T-helper 2 cell (primary cell): ENCODE measurements around the gene ZNF324B.
"Not testable (repeated sequence)": the region's sequence is repeated elsewhere in the genome, so short reads cannot be mapped to it uniquely, and the experiment has no call there.

Source experiments
- DNase-seq, 5 experiments: peaks; one replicate each; pipeline versions ENCODE4 v3.0.0 to v3.0.0-alpha.2; 2012 to 2022
- total RNA-seq, 2 donors: gene quantifications; one replicate each; lab custom pipeline; 2026; lab: John Stamatoyannopoulos, UW

The ZNF324B gene
- 7.2 to 10.8 reads per million in 2 donors for total RNA-seq

DNA sequence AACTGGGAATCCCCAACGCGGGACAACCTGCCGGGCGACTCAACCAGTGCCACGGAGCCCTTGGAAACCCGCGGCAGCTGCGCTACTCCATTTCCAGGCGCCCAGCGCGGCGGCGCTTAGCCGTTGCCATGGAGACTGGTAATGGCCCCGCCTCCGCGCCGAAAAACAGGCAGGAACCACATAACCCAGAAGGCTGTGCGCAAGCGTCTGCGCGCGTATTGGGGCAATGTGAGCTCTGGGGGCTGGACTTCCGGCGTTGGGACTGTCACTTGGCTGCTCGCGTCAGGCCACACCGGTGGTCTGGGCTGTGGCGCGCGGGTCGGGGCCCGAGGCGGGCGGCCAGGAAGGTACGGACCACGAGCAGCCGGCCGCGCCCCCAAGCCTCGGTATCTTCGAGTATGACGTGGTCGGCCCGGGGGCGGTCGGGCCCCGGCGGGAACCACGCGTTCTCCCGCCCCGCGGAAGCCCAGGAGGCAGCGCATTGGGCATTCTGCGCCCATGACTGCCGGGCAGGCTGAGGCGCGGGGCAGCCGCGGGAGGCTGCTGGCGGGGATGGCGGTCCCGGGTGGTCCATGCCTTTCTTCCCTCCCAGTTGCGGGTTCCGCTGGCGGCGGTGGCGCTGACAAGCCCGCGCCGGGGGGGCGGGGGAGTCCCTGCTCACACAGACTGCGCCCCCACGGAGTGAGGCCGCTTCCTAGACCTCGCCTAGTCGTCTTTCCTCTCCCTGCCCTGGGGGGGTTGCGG, at the start of gene ZNF324B:
Gene ZNF324B (plus strand): TSS at position 265 of the 744 bp plus-strand sequence. CDS start 2,080 bp downstream, outside the sequence.
- DNase-seq = peak; percentile 92 to 97 (median 96)

DNA sequence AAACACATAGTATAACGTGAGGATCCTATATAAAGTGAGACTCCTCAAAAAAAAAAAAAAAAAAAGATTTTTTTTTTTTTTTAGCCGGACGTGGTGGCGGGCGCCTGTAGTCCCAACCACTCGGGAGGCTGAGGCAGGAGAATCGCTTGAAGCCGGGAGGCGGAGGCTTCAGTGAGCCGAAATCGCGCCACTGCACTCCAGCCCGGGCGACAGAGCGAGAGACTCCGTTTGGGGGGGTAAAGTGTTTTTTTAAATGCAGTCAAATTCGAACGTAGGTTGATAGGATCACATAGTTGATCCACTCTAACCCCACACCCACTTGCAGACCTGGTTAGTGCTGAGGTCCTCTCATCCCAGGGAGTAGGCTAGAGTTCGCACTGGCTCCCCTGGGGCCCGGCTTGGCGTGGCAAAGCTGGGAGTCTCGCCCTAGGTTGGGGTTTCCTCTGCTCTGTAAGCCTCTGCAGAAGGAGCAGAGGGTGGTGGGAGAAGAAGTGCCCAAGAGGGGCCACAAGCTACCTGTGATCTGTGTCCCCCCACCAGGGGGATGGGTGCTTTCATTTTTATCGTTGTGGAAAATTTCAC, 49.5 kb upstream of the ZNF324B start:
- DNase-seq = no peak

DNA sequence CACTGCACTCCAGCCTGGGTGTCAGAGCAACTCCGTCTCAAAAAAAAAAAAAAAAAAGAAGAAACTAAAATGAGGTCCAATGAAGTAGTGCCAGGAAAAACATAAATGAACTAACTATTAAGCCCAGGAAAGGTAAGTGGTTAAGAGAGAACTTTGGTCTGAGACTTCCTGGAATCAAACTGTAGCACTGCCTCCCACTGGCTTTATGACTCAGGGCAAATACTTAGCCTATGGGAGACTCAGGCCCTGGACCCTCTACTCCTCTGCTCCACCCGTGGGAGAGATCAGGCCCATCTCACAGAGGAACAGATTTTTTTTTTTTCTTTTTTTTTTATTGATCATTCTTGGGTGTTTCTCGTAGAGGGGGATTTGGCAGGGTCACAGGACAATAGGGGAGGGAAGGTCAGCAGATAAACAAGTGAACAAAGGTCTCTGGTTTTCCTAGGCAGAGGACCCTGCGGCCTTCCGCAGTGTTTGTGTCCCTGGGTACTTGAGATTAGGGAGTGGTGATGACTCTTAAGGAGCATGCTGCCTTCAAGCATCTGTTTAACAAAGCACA, 47.4 kb upstream of the ZNF324B start:
- not testable (repeated sequence) for DNase-seq

DNA sequence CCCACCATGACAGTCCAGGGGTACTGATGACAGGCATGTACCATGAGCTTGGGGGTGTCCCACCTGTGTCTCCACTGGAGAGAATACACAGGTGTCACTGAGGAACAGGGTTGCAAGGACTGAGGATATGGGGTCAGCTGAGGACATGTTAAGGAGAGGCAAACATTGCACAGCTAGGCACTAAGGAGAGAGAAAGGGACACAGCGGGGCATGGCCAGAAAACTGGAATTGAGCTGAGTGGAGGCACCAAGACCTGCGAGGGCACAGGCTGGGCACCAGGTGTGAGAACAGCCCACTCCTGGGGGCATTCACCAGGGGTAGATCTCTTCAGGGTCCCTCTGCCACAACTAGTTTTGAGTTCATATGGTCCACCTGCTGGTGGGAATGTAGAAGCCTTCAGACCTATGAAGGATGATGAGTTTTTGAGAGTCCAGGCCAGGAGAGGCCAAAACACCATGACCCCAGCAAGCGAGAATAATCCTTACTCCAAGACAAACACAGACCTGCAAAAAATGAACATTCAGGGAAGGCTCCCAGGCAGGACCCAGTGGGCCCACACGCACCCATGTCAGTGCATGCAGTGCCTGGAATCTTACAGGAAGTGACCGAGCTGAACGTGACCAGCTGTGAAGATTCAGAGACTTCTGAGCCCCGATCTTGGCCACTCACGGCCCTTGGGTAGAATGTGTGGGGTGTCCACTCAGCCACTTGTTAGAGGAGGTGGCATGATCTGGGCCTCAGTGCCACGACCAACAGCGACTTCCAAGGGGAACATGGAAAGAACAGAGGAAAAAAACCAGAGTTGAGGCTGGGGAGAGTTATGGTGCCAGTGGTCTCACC, 44.4 kb upstream of the ZNF324B start:
- DNase-seq = no peak

DNA sequence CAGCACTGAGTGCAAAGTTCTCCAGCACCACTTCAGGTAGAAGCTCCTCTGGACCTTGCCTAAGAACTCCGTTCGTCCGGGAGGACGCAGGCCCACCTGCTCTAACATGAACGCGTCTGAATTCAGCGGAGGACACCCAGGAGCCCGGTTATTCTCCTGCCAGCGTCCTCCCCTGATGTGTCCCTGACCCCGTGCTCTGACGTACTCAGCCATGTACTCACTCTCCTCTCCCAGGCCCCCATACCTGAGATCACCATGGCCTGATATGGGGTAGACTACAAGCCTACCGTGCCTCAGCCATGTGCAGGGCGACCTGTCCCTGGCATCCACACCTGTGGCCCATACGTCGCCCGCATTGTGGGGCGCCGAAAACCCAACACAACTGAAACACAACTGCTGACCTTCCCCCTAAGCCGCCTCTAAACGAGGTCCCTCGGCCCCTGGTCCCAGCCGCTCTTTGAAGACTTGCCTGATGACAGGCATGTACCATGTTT, 43.7 kb upstream of the ZNF324B start:
- DNase-seq = no peak

DNA sequence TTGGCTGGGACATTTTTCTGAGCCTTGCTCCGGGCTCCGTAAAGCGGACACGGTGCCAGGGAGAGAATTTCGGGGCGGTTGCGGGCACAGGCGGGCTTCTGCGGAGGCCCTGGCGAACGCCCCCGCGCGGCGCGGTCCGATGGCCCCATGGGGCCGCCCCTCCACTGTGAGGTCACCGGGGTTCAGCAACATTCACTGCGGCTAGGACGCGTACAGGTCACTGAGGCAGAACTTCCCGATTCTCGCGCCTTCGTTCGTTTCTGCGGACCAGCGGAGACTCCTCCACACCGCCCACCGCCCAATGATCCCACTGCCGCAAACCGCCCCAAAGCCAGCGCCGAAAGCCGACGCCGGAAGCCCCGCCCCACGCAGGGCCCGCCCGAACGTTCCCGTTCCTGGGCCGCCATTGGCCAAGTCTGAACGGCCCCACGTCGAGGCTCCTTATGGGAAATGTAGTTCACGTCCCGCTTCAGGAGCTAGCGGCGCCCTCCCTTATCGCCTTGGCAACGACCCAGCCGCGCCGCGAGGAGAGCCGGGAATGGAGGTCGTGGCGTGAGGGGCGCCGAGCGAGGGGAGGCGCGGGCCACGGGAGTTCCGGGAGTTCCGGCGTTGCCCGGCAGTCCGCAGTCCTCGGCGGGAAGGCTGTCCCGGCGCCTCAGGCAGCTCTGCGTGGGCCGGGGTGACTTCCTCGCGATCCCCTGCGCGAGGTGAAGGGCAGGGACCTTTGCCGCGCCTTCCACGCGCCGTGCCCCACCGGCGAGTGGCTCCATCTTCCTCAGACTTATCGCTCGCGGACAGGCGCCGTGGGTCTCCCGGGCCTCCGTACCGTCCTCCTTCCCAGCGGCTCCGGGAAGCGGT, 43.0 kb upstream of the ZNF324B start, which contains the start of gene ZNF584:
Gene ZNF584 (plus strand): TSS at position 498 of the 858 bp plus-strand sequence. CDS start 499 bp downstream, outside the sequence.
- peak; percentile 87 to 95 (median 90) for DNase-seq

DNA sequence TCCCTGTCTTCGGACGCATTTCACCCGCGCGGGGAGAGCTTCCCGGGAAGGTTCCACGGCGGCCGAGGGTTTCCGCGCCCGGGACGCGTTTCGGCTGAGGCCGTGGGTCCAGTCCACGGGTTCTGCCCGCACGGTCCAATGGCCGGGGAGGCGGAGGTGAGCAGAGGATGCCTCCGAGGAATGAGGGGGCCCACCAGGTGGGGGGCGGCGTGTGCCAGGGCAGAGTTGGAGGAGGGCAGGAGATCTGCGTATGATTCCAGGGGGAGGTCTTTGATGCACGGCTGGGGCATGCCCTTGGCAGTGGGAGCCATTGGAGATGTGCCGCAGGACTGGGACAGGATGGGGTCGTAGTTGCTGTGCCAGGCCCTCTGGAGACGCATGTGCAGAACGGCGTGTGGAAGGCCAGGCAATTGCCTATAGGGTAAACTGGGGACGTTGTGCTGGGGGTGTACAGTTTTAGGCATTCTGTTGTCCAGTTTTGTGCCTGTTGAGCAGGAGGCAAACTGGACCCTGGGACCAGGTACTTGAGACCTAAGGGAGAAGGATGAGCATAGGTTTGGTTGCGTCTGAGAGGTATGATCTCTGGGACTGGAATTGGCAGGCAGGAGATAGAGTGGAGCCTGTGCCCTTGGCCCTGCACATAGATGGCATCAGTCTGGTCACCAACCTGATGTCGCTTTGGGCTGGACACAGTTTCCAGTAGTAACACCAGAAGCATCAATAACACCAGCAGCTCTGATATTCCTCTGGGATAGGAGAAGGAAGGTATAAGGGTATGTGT, 42.2 kb upstream of the ZNF324B start:
- peak in 1 of 5 experiments; percentile 27 for DNase-seq

DNA sequence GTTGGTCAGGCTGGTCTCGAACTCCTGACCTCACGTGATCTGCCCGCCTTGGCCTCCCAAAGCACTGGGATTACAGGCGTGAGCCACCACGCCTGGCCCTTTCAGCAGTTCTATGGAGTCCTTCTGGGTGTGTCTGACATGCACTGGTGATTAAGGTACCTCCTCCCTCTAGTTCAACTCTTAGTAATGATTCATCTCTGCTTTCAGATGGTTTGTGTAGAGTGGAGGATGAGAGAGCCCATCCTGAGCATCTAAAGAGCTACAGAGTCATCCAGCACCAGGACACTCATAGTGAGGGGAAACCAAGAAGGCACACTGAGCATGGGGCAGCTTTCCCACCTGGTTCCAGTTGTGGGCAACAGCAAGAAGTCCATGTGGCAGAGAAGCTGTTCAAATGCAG, 34.8 kb upstream of the ZNF324B start:
- no peak for DNase-seq

DNA sequence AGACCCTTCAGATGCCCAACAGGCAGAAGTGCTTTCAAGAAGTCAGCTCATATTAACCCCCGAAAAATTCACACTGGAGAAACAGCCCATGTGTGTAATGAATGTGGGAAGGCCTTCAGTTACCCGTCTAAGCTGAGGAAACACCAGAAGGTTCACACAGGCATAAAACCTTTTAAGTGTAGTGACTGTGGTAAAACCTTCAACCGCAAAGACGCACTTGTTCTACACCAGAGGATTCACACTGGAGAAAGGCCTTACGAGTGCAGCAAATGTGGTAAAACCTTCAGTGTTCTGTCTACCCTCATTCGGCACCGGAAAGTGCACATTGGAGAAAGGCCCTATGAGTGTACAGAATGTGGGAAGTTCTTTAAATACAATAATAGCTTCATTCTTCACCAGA, 34.4 kb upstream of the ZNF324B start:
- no peak for DNase-seq

DNA sequence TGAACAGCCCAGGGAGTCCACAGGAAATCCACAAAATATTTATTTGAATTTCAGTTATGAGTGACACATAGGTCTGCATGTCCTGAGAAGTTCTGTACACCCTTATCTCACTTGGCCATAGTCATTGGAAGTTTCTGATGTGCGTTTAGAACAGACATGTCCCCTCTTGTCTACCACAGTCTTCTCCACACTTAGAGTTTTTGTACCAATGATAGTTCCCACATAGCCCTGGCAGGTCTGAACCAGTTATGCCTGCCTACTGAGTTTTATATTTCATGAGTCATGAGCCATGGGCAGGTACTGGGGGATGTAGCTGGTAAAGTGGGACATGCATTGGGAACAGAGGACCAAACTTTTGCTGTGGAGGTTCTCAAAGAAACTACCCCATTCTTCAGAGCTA, 22.8 kb upstream of the ZNF324B start:
- no peak for DNase-seq

DNA sequence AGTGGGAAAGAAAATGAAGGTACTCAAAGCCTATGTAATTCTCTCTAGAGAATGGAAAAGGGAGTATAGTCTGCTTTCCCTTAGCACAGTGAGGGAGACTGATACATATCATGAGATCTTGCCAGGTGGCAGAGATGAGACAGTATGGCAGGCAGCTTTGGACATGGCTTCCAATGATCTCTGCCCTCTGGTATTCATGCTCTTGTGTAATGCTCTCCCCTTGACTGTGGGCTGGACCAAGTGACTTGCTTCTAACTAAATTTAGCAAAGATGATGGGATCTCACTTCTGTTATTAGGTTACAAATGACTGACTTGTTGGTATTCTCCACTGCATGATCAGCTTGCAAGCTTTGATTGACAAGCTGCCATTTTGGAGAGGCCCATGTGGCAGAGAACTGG, 21.7 kb upstream of the ZNF324B start:
- no peak for DNase-seq

DNA sequence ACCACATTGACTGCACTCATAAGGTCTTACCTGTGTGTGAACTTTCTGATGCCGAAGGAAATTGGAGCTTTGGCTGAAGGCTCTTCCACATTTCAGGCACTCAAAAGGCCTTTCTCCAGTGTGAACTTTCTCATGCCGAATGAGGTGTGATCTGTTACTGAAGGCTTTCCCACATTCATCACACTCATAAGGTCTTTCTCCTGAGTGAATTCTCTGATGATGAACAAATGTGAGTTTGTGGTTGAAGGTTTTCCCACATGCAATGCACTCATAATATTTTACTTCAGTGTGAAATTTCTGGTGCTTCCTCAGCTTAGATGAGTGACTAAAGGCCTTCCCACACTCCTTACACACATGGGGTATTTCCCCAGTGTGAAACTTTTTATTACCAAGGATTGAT, 17.2 kb upstream of the ZNF324B start:
- DNase-seq = no peak

DNA sequence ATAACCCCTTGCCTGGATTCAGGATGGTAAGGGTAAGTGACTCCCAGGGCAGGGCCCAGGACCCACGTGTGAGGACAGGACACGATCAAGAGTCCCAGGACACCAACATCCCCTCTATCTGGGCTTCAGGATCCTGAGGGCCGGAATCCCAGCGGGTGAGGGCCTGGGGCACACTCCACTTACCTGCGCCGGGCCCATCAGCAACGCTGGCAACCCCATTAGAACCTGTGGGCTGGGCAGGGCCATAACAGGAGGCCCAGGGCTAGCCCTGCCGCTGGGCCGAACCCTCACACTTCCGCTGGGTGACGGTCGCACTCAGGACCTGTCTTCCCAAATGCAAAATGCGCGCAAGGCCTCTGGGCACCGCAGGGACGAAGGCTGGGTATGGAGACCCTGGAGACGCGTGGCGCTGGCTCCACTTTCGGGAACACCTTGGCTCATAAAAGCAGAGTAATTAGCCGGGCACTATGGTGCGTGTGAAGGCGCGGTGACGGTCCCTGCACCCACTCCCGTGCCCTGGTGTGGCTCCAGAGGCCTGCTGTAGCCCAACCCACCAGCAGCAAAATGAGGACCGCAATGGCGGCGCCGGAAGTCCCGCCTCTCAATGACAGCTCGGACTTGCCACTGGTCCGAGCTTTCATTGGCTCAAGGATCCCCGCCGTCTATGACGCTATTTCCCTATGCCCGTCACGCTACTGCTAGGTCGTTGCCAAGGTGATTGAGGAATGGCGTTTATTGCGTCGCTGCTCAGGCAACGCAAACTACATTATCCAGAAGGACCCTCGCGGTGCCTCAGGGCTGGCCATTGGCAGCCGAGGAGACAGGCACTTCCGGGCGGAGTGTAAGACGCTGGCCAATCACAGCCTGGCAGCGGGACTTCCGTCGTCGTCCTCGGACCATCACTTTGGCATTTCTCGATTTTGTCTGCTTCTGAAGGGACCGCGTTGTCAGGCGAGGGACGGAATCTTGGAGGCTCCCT, 11.6 kb upstream of the ZNF324B start, which contains the start of gene ZNF132:
Gene ZNF132 (minus strand): TSS at position 578 of the 979 bp plus-strand sequence. CDS start 332 bp downstream, at position 246.
- DNase-seq = peak; percentile 72 to 100 (median 93)

DNA sequence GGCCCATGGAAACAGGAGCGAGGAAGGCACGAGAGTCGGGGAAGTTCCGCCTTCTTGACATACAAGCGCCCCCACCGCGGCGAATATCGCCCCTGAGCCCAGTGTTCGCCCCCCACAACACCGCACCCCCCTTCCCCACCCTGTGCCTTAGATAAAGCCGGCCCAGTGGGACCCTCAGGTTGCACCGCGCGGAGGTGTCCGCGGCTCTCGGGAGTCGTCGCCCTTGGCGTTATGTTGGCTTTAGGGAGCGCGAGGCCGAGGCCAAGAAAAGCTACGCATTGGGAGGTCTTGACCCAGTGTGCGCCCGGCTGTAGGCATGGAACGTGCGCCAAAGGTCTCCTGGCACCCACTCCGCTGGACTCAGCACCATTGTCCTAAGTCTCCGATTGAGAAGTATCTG, 10.9 kb upstream of the ZNF324B start:
- no peak for DNase-seq

DNA sequence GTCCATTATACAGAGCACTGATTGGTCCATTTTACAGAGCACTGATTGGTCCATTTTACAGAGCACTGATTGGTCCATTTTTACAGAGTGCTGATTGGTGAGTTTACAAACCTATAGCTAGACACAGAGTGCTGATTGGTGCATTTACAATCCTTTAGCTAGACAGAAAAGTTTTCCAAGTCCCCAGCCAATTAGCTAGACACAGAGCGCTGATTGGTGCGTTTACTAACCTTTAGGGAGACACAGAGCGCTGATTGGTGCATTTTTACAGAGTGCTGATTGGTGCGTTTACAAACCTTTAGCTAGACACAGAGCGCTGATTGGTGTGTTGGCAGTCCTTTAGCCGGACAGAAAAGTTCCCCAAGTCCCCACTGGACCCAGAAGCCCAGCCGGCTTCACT, 8.4 kb upstream of the ZNF324B start:
- DNase-seq = not testable (repeated sequence)

DNA sequence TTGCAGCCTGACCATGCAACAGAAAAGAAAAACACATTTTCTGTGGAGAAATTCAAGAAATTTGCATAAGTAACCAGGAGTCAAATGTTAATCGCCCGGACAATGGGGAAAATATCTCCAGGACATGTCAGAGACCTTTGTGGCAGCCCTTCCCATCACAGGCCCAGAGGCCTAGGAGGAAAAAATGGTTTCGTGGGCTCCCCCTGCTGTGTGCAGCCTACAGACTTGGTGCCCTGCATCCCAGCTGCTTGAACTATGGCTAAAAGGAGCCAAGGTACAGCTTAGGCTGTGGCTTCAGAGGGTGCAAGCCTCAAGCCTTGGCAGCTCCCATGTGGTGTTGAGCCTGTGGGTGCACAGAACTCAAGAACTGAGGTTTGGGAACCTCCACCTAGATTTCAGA, 2.6 kb upstream of the ZNF324B start:
- not testable (repeated sequence) for DNase-seq

DNA sequence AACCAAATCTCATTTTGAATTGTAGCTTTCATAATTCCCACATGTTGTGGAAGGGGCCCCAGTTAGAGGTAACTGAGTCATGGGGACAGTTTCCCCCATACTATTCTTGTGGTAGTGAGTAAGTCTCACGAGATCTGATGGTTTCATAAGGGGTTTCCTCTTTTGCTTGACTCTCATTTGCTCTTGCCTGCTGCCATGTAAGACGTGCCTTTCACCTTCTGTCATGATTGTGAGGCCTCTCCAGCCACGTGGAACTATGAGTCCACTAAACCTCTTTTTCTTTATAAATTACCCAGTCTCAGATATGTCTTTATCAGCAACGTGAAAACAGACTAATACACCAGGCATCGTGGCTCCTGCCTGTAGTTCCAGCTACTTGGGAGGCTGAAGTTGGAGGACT, 1.4 kb upstream of the ZNF324B start:
- not testable (repeated sequence) for DNase-seq

DNA sequence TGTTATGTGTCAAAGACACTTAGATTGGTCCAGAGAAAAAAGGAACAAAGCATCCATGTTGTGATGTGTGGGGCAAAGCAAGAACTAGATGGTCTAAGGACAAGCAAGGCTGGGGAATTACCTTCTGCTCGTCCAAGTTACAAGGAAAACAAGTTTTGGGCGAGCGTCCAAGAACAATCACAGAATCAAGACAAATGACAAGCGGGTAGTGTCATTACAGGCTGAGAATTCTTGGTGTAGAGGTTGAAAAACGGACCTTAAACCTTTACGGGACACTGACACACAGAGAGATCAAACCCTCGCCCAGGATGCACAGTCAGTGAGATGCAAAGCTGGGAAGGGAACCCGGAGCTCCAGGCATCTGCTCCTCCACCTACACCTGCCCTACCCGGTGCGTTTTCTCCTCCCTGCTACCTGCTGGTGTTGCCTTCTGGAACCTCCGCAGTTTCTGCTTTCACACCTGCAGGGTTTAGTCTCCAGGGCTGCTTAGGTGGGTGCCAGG, 515 bp upstream of the ZNF324B start:
- no peak for DNase-seq

DNA sequence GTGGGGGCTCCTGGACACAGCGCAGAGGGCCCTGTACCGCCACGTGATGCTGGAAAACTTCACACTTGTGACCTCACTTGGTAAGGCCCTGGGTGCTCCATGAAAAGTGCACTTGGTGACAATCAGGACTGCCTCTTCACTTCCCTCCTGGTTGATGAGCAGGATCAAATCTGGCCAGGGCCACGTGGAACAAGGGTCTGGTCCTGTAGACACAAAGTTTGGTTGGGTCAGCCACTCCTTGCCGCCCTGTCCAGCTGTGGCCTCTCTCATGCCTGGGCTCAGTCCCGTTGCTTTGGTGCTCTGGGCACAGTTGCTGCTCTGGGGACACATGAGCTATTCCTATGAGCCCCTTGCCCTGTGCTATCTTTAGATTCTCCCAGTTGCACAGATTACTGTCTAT, 2.3 kb downstream of the ZNF324B start:
- DNase-seq = no peak
